Subcutaneous adipose tissue (tissue), 4 donors: Measurements from ENCODE around the gene KIF5A. TPM values are rescaled to one million over a fixed set of nuclear protein-coding genes. Genes with fewer than 3 reads are reported as not detected.

Source experiments
- total RNA-seq, 4 donors: library from RNA; depleted of rRNA; stranded (reverse); fragments of >200 nt; gene quantifications; one replicate each; pipeline ENCODE4 v1.1.0, GENCODE V29; 2016
- TF ChIP-seq, protein P1 (sequence below): fragments of 450-650 bp; IDR thresholded peaks from one replicate; pipeline ENCODE4 v1.5.1; 2016; ENCODE audit warnings: low read depth, mild to moderate bottlenecking, control low read depth, antibody characterized with exemption, moderate library complexity

Gene KIF5A
- total RNA-seq, 4 donors from 2014 or later: 0.17 to 0.38 TPM; not detected in 2

DNA sequence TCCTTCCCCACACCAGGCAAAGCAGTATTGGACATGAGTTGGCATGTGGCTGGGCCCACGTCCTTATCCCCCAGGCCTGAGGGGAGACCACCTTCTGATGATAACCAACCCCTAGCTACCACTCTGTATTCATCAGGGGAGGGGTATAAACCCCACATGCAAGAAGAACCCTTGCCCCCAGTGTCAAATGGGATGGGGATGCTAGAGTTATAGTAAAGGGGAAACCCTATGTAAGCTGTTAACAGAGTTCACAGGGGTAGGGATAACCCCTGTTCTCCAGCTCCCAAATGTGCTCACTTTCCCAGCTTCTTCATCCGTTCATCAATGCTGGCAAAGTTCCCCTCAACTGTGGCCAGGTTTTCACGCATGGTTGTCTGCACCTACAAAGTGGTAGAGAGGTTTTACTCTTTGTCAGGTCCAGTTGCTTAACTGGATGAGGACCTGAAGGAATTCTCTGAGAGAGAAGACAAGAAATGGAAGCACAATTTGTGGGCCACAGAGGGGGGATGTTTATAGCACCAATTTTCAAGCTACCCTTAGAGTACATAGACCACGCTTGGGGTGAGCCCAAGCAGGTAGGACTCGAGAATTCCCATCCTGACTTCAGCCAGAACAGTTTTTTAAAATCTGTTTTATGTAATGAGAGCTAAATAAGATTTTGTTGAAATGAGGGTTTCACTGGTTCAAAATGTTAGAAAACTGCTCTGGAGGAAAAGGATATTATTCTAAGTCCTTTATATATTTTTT lies 19.3 kb upstream of the KIF5A start:
- TF ChIP-seq, protein P1, sequence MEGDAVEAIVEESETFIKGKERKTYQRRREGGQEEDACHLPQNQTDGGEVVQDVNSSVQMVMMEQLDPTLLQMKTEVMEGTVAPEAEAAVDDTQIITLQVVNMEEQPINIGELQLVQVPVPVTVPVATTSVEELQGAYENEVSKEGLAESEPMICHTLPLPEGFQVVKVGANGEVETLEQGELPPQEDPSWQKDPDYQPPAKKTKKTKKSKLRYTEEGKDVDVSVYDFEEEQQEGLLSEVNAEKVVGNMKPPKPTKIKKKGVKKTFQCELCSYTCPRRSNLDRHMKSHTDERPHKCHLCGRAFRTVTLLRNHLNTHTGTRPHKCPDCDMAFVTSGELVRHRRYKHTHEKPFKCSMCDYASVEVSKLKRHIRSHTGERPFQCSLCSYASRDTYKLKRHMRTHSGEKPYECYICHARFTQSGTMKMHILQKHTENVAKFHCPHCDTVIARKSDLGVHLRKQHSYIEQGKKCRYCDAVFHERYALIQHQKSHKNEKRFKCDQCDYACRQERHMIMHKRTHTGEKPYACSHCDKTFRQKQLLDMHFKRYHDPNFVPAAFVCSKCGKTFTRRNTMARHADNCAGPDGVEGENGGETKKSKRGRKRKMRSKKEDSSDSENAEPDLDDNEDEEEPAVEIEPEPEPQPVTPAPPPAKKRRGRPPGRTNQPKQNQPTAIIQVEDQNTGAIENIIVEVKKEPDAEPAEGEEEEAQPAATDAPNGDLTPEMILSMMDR: no peak

- TF ChIP-seq, protein P1: no peak
Measured at GRCh38 chr12:57531836-57532235, 18.0 kb upstream of the KIF5A start.

DNA sequence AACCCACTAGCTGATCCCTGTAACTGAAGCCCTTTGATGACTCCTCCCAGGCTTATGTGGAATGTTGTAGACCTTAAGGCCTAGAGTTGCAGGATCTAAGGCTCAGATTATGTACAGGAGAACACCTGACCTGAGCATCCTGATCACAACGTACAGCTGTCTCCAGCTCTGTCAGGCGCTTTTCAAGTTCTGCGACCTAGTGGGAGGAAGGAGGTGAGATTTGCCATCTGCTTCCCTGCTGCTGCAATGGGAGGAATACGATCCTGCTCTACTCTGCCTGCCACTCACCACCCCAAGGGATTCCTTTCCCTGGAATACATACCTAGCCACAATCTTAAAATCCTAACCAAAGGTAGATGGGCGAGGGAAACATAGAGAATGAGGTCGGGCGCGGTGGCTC lies 16.7 kb upstream of the KIF5A start:
- TF ChIP-seq, protein P1: no peak

GRCh38 chr12:57534250-57534649 lies 15.6 kb upstream of the KIF5A start:
- TF ChIP-seq, protein P1: no peak

- TF ChIP-seq, protein P1: no peak
Measured at GRCh38 chr12:57534991-57535543, 14.8 kb upstream of the KIF5A start.

GRCh38 chr12:57535764-57536596 lies 13.9 kb upstream of the KIF5A start:
- TF ChIP-seq, protein P1: no peak

DNA sequence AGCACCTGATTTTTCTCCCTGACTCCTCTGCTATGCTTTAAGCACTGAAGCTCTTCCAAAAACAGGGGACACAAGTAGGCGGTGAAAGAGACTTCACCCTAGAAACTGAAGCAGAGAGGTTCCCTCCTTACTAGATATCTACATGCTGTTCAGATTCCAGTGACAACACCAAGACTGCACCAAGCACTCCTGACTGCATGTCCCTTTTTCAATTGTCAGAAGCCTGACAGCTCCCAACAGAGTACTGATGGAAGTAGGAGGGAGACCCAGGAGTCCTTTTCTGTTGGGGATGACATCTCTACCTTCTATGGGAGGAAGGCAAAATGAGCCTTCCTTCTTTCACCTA lies 13.3 kb upstream of the KIF5A start:
- TF ChIP-seq, protein P1: no peak
